ENCODE results near the gene TTC27.

GRCh38 chr2:32691678-32692077, 63.8 kb downstream of the TTC27 start:
- TF ChIP-seq POLR2AphosphoS5 (IDR thresholded peaks at IDR 0.05; ENCODE audit: borderline replicate concordance, low read depth, low read length) (no peak), EZH2 (IDR thresholded peaks at IDR 0.05) (no peak), FOXP2 (optimal IDR thresholded peaks at IDR 0.05; ENCODE audit: control extremely low read depth, extremely low read length, insufficient read depth) (no peak)
